Activated CD8-positive, alpha-beta memory T cell treated with anti-CD3 and anti-CD28 coated beads, Interleukin-2, amount 50 U/mL, for 24 hours (primary cell): ENCODE data around the gene FAM200A.
A peak's percentile ranks its signal among the peaks of the same experiment; 100 is the strongest.
"Not testable (repeated sequence)": the region's sequence is repeated elsewhere in the genome, so short reads cannot be mapped to it uniquely, and the experiment has no call there.

ENCODE experiments used
- DNase-seq: peaks from one replicate; pipeline ENCODE4 v3.0.0-alpha.2; 2020; ENCODE audit errors: extremely low read depth

Gene FAM200A

GRCh38 chr7:99504281-99504602 is 47.7 kb downstream of the FAM200A start:
- DNase-seq: no peak

GRCh38 chr7:99501236-99501635 is 50.7 kb downstream of the FAM200A start:
- not testable (repeated sequence) for DNase-seq

GRCh38 chr7:99500637-99501009 is 51.3 kb downstream of the FAM200A start:
- DNase-seq: no peak

GRCh38 chr7:99499721-99500636 is 51.9 kb downstream of the FAM200A start, which contains the start of gene ZNF394:
Gene ZNF394 (minus strand): TSS chr7:99500281. CDS start chr7:99500093, 188 bp downstream.
- peak; percentile 83 for DNase-seq

- no peak for DNase-seq
Observed at GRCh38 chr7:99499371-99499720, 52.6 kb downstream of the FAM200A start.

- DNase-seq: no peak
Observed at GRCh38 chr7:99498546-99498944, 53.4 kb downstream of the FAM200A start.

- no peak for DNase-seq
Observed at GRCh38 chr7:99497766-99498545, 54.0 kb downstream of the FAM200A start.
